PFSK-1 (cell line): Measurements from ENCODE around the gene HSPB8.

Source experiments
- FOXP2 ChIP-seq: optimal IDR thresholded peaks from 2 replicates; pipeline ENCODE3; 2011; ENCODE audit warnings: borderline replicate concordance, control low read depth, inconsistent platforms; ENCODE audit not compliant: insufficient read depth; ENCODE audit errors: extremely low read length, extremely low read depth
- POLR2AphosphoS5 ChIP-seq: IDR thresholded peaks from 2 replicates; pipeline ENCODE4 v1.6.1; 2012; ENCODE audit warnings: low read depth, mild to moderate bottlenecking, control low read depth, low read length, moderate library complexity
- REST ChIP-seq, 2 experiments: IDR thresholded peaks; 2 replicates each; pipeline versions ENCODE4 v1.6.1 to v1.8.0; 2011 to 2012; ENCODE audit warnings: low read depth in 2 of 2, low read length in 2 of 2, control low read depth in 1 of 2, inconsistent platforms in 1 of 2, mild to moderate bottlenecking in 1 of 2, moderate library complexity in 1 of 2; ENCODE audit not compliant: insufficient read depth in 1 of 2
- SIN3A ChIP-seq: IDR thresholded peaks from 2 replicates; pipeline ENCODE4 v1.6.1; 2012; ENCODE audit warnings: mild to moderate bottlenecking, low read length, moderate library complexity, borderline replicate concordance; ENCODE audit not compliant: insufficient read depth
- TAF1 ChIP-seq: IDR thresholded peaks from 2 replicates; pipeline ENCODE4 v1.6.1; 2012; ENCODE audit warnings: low read length, control low read depth, borderline replicate concordance; ENCODE audit not compliant: insufficient read depth

DNA sequence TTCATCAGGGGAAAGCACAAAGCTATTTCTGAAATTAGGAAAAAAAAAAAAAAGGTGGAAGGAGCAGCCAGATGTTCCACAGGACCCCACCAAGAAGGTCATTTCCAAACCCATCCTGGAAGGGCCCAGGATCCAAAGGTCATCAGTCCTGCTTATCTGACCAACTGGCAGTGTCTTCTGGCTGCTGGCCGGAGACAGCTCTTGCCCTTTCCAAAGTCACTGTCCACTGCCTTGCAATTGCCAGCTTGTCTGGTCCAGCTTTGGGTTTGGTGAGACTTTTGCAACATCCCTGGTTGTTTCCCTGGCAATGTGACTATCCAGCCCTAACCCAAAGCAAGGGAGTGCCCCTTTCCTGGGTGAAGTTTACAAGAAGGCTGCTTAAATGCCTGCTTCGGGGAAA is 18.9 kb upstream of the HSPB8 start:
- TF ChIP-seq FOXP2 (no peak), REST (IDR thresholded peaks at IDR 0.05; ENCODE audit: insufficient read depth in 1 of 2, low read depth in 2 of 2, low read length in 2 of 2) (no peak), TAF1 (no peak), POLR2AphosphoS5 (no peak), SIN3A (no peak)
